H1 (cell line): ENCODE results near the gene SPECC1. TPM values are rescaled to one million over a fixed set of nuclear protein-coding genes. Genes with fewer than 3 reads are reported as not detected.

Experiments used
- CTCF ChIA-PET: fragments of 300-600 bp; sonication (Branson Sonifier 250); formaldehyde crosslinking; loops from one replicate; lab custom pipeline; 2021; ENCODE audit not compliant: partially characterized antibody; lab: Charles Lee
- POLR2A ChIA-PET: fragments of 300-600 bp; sonication (Branson Sonifier 250); formaldehyde crosslinking; loops from one replicate; lab custom pipeline; 2021; ENCODE audit warnings: inconsistent platforms; ENCODE audit not compliant: partially characterized antibody; lab: Charles Lee
- DNase-seq, 2 experiments: peaks; one replicate each; pipeline versions ENCODE4 v3.0.0 to v3.0.0-alpha.2; 2010 to 2022; ENCODE audit warnings: low spot score in 2 of 2, low read depth in 1 of 2, mixed read lengths in 1 of 2
- FAIRE-seq: peaks from 2 replicates; lab custom pipeline; 2011; peaks lifted over from hg19 to GRCh38; lab: Jason Lieb, UNC
- H2AFZ ChIP-seq: 2 replicates; pipeline ENCODE4 v1.8.1; 2012; ENCODE audit warnings: low read length, inconsistent platforms
- H2AK5ac ChIP-seq: 2 replicates; pipeline ENCODE4 v1.6.1; 2013; ENCODE audit warnings: low read depth, low read length
- H2BK120ac ChIP-seq: replicated peaks from 2 replicates; pipeline ENCODE3; 2013; ENCODE audit warnings: low read depth, low read length, inconsistent platforms
- H2BK12ac ChIP-seq: 2 replicates; pipeline ENCODE4 v1.6.1; 2013; ENCODE audit warnings: low read depth, low read length
- H2BK15ac ChIP-seq: 2 replicates; pipeline ENCODE4 v1.6.1; 2013; ENCODE audit warnings: low read length
- H2BK20ac ChIP-seq: 2 replicates; pipeline ENCODE4 v1.6.1; 2013; ENCODE audit warnings: low read length
- H2BK5ac ChIP-seq: 2 replicates; pipeline ENCODE4 v1.6.1; 2013; ENCODE audit warnings: low read depth, low read length
- H3K14ac ChIP-seq: 2 replicates; pipeline ENCODE4 v1.6.1; 2013; ENCODE audit warnings: inconsistent platforms; ENCODE audit not compliant: insufficient read length
- H3K18ac ChIP-seq: 2 replicates; pipeline ENCODE4 v1.6.1; 2013; ENCODE audit warnings: low read length; ENCODE audit errors: extremely low read depth
- H3K23ac ChIP-seq: 2 replicates; pipeline ENCODE4 v1.6.1; 2013; ENCODE audit warnings: inconsistent platforms; ENCODE audit not compliant: insufficient read length
- H3K23me2 ChIP-seq: 2 replicates; pipeline ENCODE4 v1.6.1; 2013; ENCODE audit warnings: low read depth, low read length
- H3K27ac ChIP-seq: 2 replicates; pipeline ENCODE4 v1.6.1; 2011; ENCODE audit warnings: low read depth, low read length, inconsistent platforms
- H3K27me3 ChIP-seq, 4 experiments: replicated peaks in 1 of 4; 1 replicate in 1 of 4; 2 replicates in 3 of 4; pipeline versions ENCODE4 v1.6.1 to v1.8.1; 2011 to 2013; ENCODE audit warnings: low read length in 3 of 4, mild to moderate bottlenecking in 3 of 4, inconsistent platforms in 2 of 4, mixed read lengths in 2 of 4, moderate library complexity in 1 of 4; ENCODE audit not compliant: control insufficient read depth in 3 of 4, insufficient read depth in 3 of 4; ENCODE audit errors: extremely low read depth in 1 of 4
- H3K36me3 ChIP-seq, 4 experiments: 2 replicates each; pipeline versions ENCODE4 v1.6.1 to v1.8.1; 2011 to 2013; ENCODE audit warnings: mild to moderate bottlenecking in 4 of 4, low read length in 3 of 4, moderate library complexity in 2 of 4, control low read depth in 1 of 4, inconsistent platforms in 1 of 4; ENCODE audit not compliant: insufficient read depth in 4 of 4, control insufficient read depth in 2 of 4
- H3K4ac ChIP-seq: replicated peaks from 2 replicates; pipeline ENCODE3; 2013; ENCODE audit warnings: low read length, low read depth, mixed read lengths, inconsistent platforms; ENCODE audit not compliant: insufficient read length
- H3K4me1 ChIP-seq, 4 experiments: replicated peaks in 1 of 4; 1 replicate in 1 of 4; 2 replicates in 3 of 4; pipeline versions ENCODE4 v1.6.1 to v1.8.1; 2011 to 2013; ENCODE audit warnings: low read length in 3 of 4, inconsistent platforms in 2 of 4, mixed read lengths in 1 of 4; ENCODE audit not compliant: insufficient read depth in 4 of 4, control insufficient read depth in 3 of 4
- H3K4me2 ChIP-seq, 2 experiments: 2 replicates each; pipeline versions ENCODE4 v1.6.1 to v1.8.1; 2011 to 2013; ENCODE audit warnings: low read depth in 2 of 2, low read length in 2 of 2, control low read depth in 1 of 2, inconsistent platforms in 1 of 2, mild to moderate bottlenecking in 1 of 2; ENCODE audit not compliant: insufficient read depth in 1 of 2
- H3K4me3 ChIP-seq, 4 experiments: fragments of 200-600, 300-600 bp in 1 of 4; sonication (generic), shearing (Covaris generic), sonication (Bioruptor Twin) in 1 of 4; 2 replicates each; pipeline versions ENCODE4 v1.5.1 to v1.8.1; 2011 to 2016; ENCODE audit warnings: low read length in 4 of 4, low read depth in 3 of 4, control low read depth in 2 of 4, inconsistent platforms in 2 of 4, mild to moderate bottlenecking in 2 of 4, mixed read lengths in 1 of 4, moderate library complexity in 1 of 4; ENCODE audit not compliant: insufficient read depth in 2 of 4; ENCODE audit errors: extremely low read depth in 1 of 4
- H3K56ac ChIP-seq: replicated peaks from 2 replicates; pipeline ENCODE3; 2013; ENCODE audit warnings: low read depth, mild to moderate bottlenecking, mixed read lengths, low read length, inconsistent platforms; ENCODE audit not compliant: insufficient read length
- H3K79me1 ChIP-seq: 2 replicates; pipeline ENCODE4 v1.6.1; 2013; ENCODE audit warnings: low read depth, low read length, control low read depth
- H3K79me2 ChIP-seq, 2 experiments: 2 replicates each; pipeline versions ENCODE4 v1.6.1 to v1.8.1; 2012 to 2013; ENCODE audit warnings: low read length in 2 of 2, mild to moderate bottlenecking in 2 of 2, inconsistent platforms in 1 of 2; ENCODE audit not compliant: insufficient read depth in 2 of 2, control insufficient read depth in 1 of 2
- H3K9ac ChIP-seq, 4 experiments: replicated peaks in 1 of 4; 1 replicate in 1 of 4; 2 replicates in 3 of 4; pipeline versions ENCODE4 v1.6.1 to v1.8.1; 2011 to 2013; ENCODE audit warnings: low read depth in 3 of 4, low read length in 3 of 4, control low read depth in 2 of 4, mild to moderate bottlenecking in 2 of 4, moderate library complexity in 2 of 4, inconsistent platforms in 1 of 4; ENCODE audit errors: extremely low read depth in 1 of 4
- H3K9me3 ChIP-seq, 2 experiments: 2 replicates each; pipeline versions ENCODE4 v1.6.1 to v1.8.1; 2012 to 2013; ENCODE audit warnings: mild to moderate bottlenecking in 2 of 2, moderate library complexity in 2 of 2, control low read depth in 1 of 2, inconsistent platforms in 1 of 2, low read depth in 1 of 2, low read length in 1 of 2, mixed read lengths in 1 of 2; ENCODE audit not compliant: insufficient read depth in 2 of 2
- H4K20me1 ChIP-seq, 2 experiments: replicated peaks in 1 of 2; 2 replicates each; pipeline versions ENCODE3 to v1.8.1; 2011 to 2013; ENCODE audit warnings: inconsistent platforms in 2 of 2, low read length in 2 of 2, mild to moderate bottlenecking in 1 of 2; ENCODE audit not compliant: insufficient read depth in 2 of 2, control insufficient read depth in 1 of 2
- H4K5ac ChIP-seq: 2 replicates; pipeline ENCODE4 v1.6.1; 2013; ENCODE audit warnings: low read length, low read depth, mixed read lengths, inconsistent platforms; ENCODE audit not compliant: insufficient read length
- H4K8ac ChIP-seq: 2 replicates; pipeline ENCODE4 v1.8.0; 2013; ENCODE audit warnings: mild to moderate bottlenecking, moderate library complexity, low read length, inconsistent platforms; ENCODE audit not compliant: insufficient read depth; ENCODE audit errors: extremely low read depth
- H4K91ac ChIP-seq: replicated peaks from 2 replicates; pipeline ENCODE3; 2013; ENCODE audit warnings: low read length, mixed read lengths, inconsistent platforms; ENCODE audit not compliant: insufficient read length
- WGBS, 2 experiments: shearing (Covaris generic) in 1 of 2; methylation state at CpG; one replicate each; pipeline versions ENCODE4 v1.1.6 to v1.1.7; 2013 to 2015; ENCODE audit warnings: low lambda C conversion rate in 2 of 2, mixed read lengths in 2 of 2, inconsistent platforms in 1 of 2, low coverage in 1 of 2, missing lambda C conversion rate in 1 of 2; ENCODE audit not compliant: insufficient replicate concordance in 2 of 2, insufficient coverage in 1 of 2, insufficient read length in 1 of 2; ENCODE audit errors: extremely low coverage in 1 of 2, missing lambda C conversion rate in 1 of 2; 5-methylcytosine and 5-hydroxymethylcytosine counted together
- polyA plus RNA-seq, 7 experiments: library from polyadenylated mRNA; depleted of rRNA in 3 of 7; stranded (reverse) in 5 of 7; unstranded in 2 of 7; fragments of >200 nt in 5 of 7; fragments of 200-250 nt in 2 of 7; gene quantifications; 1 replicate in 5 of 7; 2 replicates in 1 of 7; 4 replicates in 1 of 7; pipeline versions ENCODE4 v1.2.1 to v1.2.3, GENCODE V29; 2011 to 2013; ENCODE audit warnings: missing spikeins in 2 of 7, mixed read lengths in 2 of 7
- total RNA-seq: library from RNA; stranded (reverse); fragmentation: NEBNext Ultra II Directional; extraction: Animal tissue kit (Norgen Biotek cat#: 25700); gene quantifications from 2 replicates; pipeline ENCODE4 v1.2.1, GENCODE V29; 2021

SPECC1 gene
- total and polyA plus RNA-seq, 2 of the 8 experiments (the other 6 are each of a cell fraction or from before 2014, with no cell fraction given) = 35.8 to 87.9 TPM

GRCh38 chr17:20189302-20189701 is 180.1 kb downstream of the SPECC1 start:
- Histone ChIP-seq H3K9me3 (no peaks in the 10 kb centered on the region), H3K4me2 (peak overlapping the region; percentile 60 to 80; a peak in 3 of 4 replicates), H2BK5ac (peak overlapping the region; percentile 94), H3K4me1 (peaks cover 9 to 34% (median 25%) of the 10 kb centered on the region in 4 experiments; a peak in 6 of 7 replicates), H2BK120ac (peak overlapping the region; percentile 21), H3K4me3 (peak overlapping the region in 1 of 4 experiments; percentile 32; a peak in 2 of 8 replicates), H3K79me1 (peaks cover 4% of the 10 kb centered on the region), H3K9ac (no peak overlapping the region; a peak in 1 of 7 replicates), H4K20me1 (no peaks in the 10 kb centered on the region), H3K18ac (peak overlapping the region; percentile 91), H2AFZ (no peak overlapping the region), H3K27me3 (no peaks in the 10 kb centered on the region), H3K79me2 (peaks cover 8 to 82% of the 10 kb centered on the region in 2 experiments), H2BK20ac (peak overlapping the region; percentile 53; the same call in 1 of the 2 replicates), H3K56ac (no peak overlapping the region), H3K36me3 (peaks cover 0 to 5% (median 0%) of the 10 kb centered on the region in 4 experiments; a peak in 2 of 8 replicates), H2BK12ac (peak overlapping the region; percentile 95), H3K23me2 (0 out of 2 replicates have a peak, but pooled peaks cover 2% of the 10 kb centered on the region), H3K4ac (no peak overlapping the region), H3K14ac (no peak overlapping the region), H3K23ac (no peak overlapping the region), H4K91ac (peak overlapping the region; percentile 46), H2AK5ac (0 out of 2 replicates have a peak overlapping the region, but pooled peaks have one; percentile 18), H3K27ac (peak overlapping the region; percentile 47; the same call in 1 of the 2 replicates), H4K8ac (no peak overlapping the region), H4K5ac (peak overlapping the region; percentile 1), H2BK15ac (peak overlapping the region; percentile 40; the same call in 1 of the 2 replicates)
- no peak for DNase-seq
- WGBS, 2 experiments = 57% methylated on average over 5 of the region's 5 CpGs; no CpG with 5 or more reads in 1 of the 2 experiments
- no peak for FAIRE-seq
- ChIA-PET POLR2A (interaction anchor here (1.0 kb wide), 2 partner anchors 9 to 20 kb away, joined by 3 to 4 read pairs; no protein-coding TSS in a partner anchor), CTCF (interaction anchor here (0.8 to 1.7 kb wide), 2 partner anchors 10 to 11 kb away, joined by 3 to 5 read pairs; no protein-coding TSS in a partner anchor)
